Brain microvascular endothelial cell (primary cell): ENCODE data around the gene PTH2R.
"Not testable (repeated sequence)": the region's sequence is repeated elsewhere in the genome, so short reads cannot be mapped to it uniquely, and the experiment has no call there.

ENCODE experiments used
- DNase-seq: peaks from one replicate; pipeline ENCODE4 v3.0.0-alpha.2; 2020
- H3K27ac ChIP-seq: fragments of 250-450 bp; sonication (Bioruptor Pico); 2 replicates; pipeline ENCODE4 v1.5.1; 2020; ENCODE audit warnings: mild to moderate bottlenecking, moderate library complexity
- H3K27me3 ChIP-seq: fragments of 250-450 bp; sonication (Bioruptor Pico); replicated peaks from 2 replicates; pipeline ENCODE4 v1.5.1; 2020; ENCODE audit warnings: mild to moderate bottlenecking
- H3K36me3 ChIP-seq: fragments of 250-450 bp; sonication (Bioruptor Pico); replicated peaks from 2 replicates; pipeline ENCODE4 v1.5.1; 2020; ENCODE audit warnings: mild to moderate bottlenecking
- H3K4me3 ChIP-seq: 2 replicates; pipeline ENCODE4 v1.5.1; 2011; ENCODE audit warnings: low read depth, mild to moderate bottlenecking, control low read depth, low read length, moderate library complexity
- in situ Hi-C: cut with HindIII; loops from 2 replicates; pipeline ENCODE4 v1.10.0; 2017; ENCODE audit warnings: low sequenced_read_pairs, low pct_ligation_motif_present
- TF ChIP-seq, protein P1 (sequence below): IDR thresholded peaks from 2 replicates; pipeline ENCODE4 v1.5.1; 2011; ENCODE audit warnings: low read depth, mild to moderate bottlenecking, moderate library complexity, low read length, control low read depth, inconsistent platforms; ENCODE audit errors: missing control alignments

Gene PTH2R

GRCh38 chr2:208370881-208371633 lies 35.5 kb upstream of the PTH2R start:
- in situ Hi-C loops: no loop called here
- DNase-seq: no peak
- Histone ChIP-seq H3K36me3 (no peaks in the 10 kb centered on the region), H3K27ac (no peak overlapping the region), H3K27me3 (peaks cover 2% of the 10 kb centered on the region), H3K4me3 (no peak overlapping the region)
- TF ChIP-seq, protein P1, sequence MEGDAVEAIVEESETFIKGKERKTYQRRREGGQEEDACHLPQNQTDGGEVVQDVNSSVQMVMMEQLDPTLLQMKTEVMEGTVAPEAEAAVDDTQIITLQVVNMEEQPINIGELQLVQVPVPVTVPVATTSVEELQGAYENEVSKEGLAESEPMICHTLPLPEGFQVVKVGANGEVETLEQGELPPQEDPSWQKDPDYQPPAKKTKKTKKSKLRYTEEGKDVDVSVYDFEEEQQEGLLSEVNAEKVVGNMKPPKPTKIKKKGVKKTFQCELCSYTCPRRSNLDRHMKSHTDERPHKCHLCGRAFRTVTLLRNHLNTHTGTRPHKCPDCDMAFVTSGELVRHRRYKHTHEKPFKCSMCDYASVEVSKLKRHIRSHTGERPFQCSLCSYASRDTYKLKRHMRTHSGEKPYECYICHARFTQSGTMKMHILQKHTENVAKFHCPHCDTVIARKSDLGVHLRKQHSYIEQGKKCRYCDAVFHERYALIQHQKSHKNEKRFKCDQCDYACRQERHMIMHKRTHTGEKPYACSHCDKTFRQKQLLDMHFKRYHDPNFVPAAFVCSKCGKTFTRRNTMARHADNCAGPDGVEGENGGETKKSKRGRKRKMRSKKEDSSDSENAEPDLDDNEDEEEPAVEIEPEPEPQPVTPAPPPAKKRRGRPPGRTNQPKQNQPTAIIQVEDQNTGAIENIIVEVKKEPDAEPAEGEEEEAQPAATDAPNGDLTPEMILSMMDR: no peak

DNA sequence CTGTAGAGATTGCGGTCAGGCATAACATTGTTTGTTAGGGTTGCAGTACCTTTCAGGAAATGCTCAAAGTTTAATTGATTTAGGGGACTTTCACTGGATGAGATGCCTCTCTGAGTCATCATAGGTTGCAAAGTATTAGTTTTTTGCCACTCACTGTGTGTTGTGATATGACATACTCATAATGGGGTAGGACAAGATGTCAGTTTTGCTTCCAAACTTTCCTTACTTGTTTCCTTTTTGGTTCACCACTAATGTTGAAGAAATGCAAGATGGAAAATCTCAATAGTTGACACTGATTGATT lies 35.0 kb upstream of the PTH2R start:
- in situ Hi-C loops: no loop called here
- H3K27ac ChIP-seq: no peak overlapping the region
- peaks cover 2% of the 10 kb centered on the region for H3K27me3 ChIP-seq
- DNase-seq: no peak
- no peaks in the 10 kb centered on the region for H3K36me3 ChIP-seq
- no peak overlapping the region for H3K4me3 ChIP-seq
- TF ChIP-seq, protein P1: no peak

GRCh38 chr2:208373460-208374089 lies 33.0 kb upstream of the PTH2R start:
- H3K4me3 ChIP-seq: no peak overlapping the region
- no peak overlapping the region for H3K27ac ChIP-seq
- H3K27me3 ChIP-seq: peaks cover 2% of the 10 kb centered on the region
- in situ Hi-C loops: no loop called here
- TF ChIP-seq, protein P1: peak; percentile 83
- DNase-seq: peak; percentile 53
- no peaks in the 10 kb centered on the region for H3K36me3 ChIP-seq

- no peak for DNase-seq
- in situ Hi-C loops: no loop called here
- peaks cover 2% of the 10 kb centered on the region for H3K27me3 ChIP-seq
- TF ChIP-seq, protein P1: no peak
- H3K27ac ChIP-seq: no peak overlapping the region
- no peaks in the 10 kb centered on the region for H3K36me3 ChIP-seq
- H3K4me3 ChIP-seq: no peak overlapping the region
These were observed 31.0 kb upstream of the PTH2R start for GRCh38 chr2:208375491-208376068.

- H3K4me3 ChIP-seq, DNase-seq, H3K27ac ChIP-seq, H3K27me3 ChIP-seq, H3K36me3 ChIP-seq, in situ Hi-C loops: not testable (repeated sequence)
These were observed 29.2 kb upstream of the PTH2R start for GRCh38 chr2:208377344-208377860.

- H3K27me3 ChIP-seq: peaks cover 6% of the 10 kb centered on the region
- no peak overlapping the region for H3K4me3 ChIP-seq
- in situ Hi-C loops: no loop called here
These were observed 27.4 kb upstream of the PTH2R start for GRCh38 chr2:208379192-208379591.

More at GRCh38 chr2:208379192-208379591, 27.4 kb upstream of the PTH2R start:
- TF ChIP-seq, protein P1: no peak
- no peak overlapping the region for H3K27ac ChIP-seq
- no peaks in the 10 kb centered on the region for H3K36me3 ChIP-seq
- no peak for DNase-seq
